K562 (cell line): ENCODE results near the gene BAIAP3.

Experiments used
- GMEB1 ChIP-seq: fragments of 250-450 bp; sonication (Bioruptor Pico); IDR thresholded peaks from 2 replicates; pipeline ENCODE4 v1.4.0; 2020; ENCODE audit warnings: mild to moderate bottlenecking
- PCBP1 ChIP-seq: fragments of 200-400 bp; formaldehyde crosslinking; IDR thresholded peaks from 2 replicates; pipeline ENCODE4 v1.6.1; 2018; ENCODE audit warnings: mild to moderate bottlenecking, low read depth, low read length; ENCODE audit not compliant: poor library complexity, severe bottlenecking
- PHF8 ChIP-seq: fragments of 200-600 bp; sonication (generic); IDR thresholded peaks from 2 replicates; pipeline ENCODE4 v1.6.1; 2012; ENCODE audit warnings: mixed run types, mild to moderate bottlenecking, inconsistent platforms, low read length, moderate library complexity, borderline replicate concordance
- PHTF2 ChIP-seq: fragments of 250-450 bp; sonication (Bioruptor Pico); IDR thresholded peaks from 2 replicates; pipeline ENCODE4 v1.5.0; 2021; ENCODE audit warnings: mild to moderate bottlenecking
- POLR2AphosphoS2 ChIP-seq: IDR thresholded peaks from 2 replicates; pipeline ENCODE4 v1.6.1; 2012; ENCODE audit warnings: low read length, improper control_type of control experiment
- PTRF ChIP-seq: fragments of 450-650 bp; IDR thresholded peaks from 2 replicates; pipeline ENCODE4 v1.6.1; 2016; ENCODE audit warnings: mild to moderate bottlenecking, missing genetic modification characterization, missing compliant biosample characterization
- SMC3 ChIP-seq: conservative IDR thresholded peaks from 2 replicates; pipeline ENCODE4 v1.6.1; 2011; ENCODE audit warnings: low read depth, low read length, improper control_type of control experiment; ENCODE audit not compliant: insufficient read depth
- SP1 ChIP-seq: sonication (generic); formaldehyde crosslinking; IDR thresholded peaks from 2 replicates; pipeline ENCODE4 v1.8.1; 2022; ENCODE audit warnings: mild to moderate bottlenecking, missing genetic modification reagents
- SRSF9 ChIP-seq: fragments of 200-400 bp; formaldehyde crosslinking; IDR thresholded peaks from 2 replicates; pipeline ENCODE4 v1.6.1; 2017; ENCODE audit warnings: low read depth, low read length, borderline replicate concordance
- TCFL5 ChIP-seq: fragments of 250-450 bp; sonication (Bioruptor Pico); conservative IDR thresholded peaks from 2 replicates; pipeline ENCODE4 v1.6.1; 2021; ENCODE audit warnings: mild to moderate bottlenecking, moderate library complexity, matching md5 sums
- TF ChIP-seq, protein P1 (sequence below): sonication (generic); formaldehyde crosslinking; IDR thresholded peaks from 2 replicates; pipeline ENCODE4 v1.8.1; 2023; ENCODE audit warnings: mild to moderate bottlenecking, missing genetic modification reagents
- TF ChIP-seq, protein P2 (sequence below), 3 experiments: IDR thresholded peaks in 2 of 3; conservative IDR thresholded peaks in 1 of 3; 2 replicates each; pipeline ENCODE4 v1.5.1; 2011 to 2012; ENCODE audit warnings: low read length in 3 of 3, mild to moderate bottlenecking in 3 of 3, control low read depth in 2 of 3, improper control_type of control experiment in 1 of 3, inconsistent platforms in 1 of 3, low read depth in 1 of 3, mixed read lengths in 1 of 3, moderate library complexity in 1 of 3; ENCODE audit not compliant: insufficient read depth in 2 of 3
- TF ChIP-seq, protein P3 (sequence below): sonication (generic); formaldehyde crosslinking; IDR thresholded peaks from 2 replicates; pipeline ENCODE4 v1.5.0; 2020; ENCODE audit warnings: missing genetic modification reagents

- no peak for TF ChIP-seq PHTF2 (CRISPR knock-in tag)
- TF ChIP-seq SRSF9, result no peak
- TF ChIP-seq, protein P1, sequence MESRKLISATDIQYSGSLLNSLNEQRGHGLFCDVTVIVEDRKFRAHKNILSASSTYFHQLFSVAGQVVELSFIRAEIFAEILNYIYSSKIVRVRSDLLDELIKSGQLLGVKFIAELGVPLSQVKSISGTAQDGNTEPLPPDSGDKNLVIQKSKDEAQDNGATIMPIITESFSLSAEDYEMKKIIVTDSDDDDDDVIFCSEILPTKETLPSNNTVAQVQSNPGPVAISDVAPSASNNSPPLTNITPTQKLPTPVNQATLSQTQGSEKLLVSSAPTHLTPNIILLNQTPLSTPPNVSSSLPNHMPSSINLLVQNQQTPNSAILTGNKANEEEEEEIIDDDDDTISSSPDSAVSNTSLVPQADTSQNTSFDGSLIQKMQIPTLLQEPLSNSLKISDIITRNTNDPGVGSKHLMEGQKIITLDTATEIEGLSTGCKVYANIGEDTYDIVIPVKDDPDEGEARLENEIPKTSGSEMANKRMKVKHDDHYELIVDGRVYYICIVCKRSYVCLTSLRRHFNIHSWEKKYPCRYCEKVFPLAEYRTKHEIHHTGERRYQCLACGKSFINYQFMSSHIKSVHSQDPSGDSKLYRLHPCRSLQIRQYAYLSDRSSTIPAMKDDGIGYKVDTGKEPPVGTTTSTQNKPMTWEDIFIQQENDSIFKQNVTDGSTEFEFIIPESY, result no peak
- TF ChIP-seq GMEB1, result no peak
- TF ChIP-seq, protein P2, sequence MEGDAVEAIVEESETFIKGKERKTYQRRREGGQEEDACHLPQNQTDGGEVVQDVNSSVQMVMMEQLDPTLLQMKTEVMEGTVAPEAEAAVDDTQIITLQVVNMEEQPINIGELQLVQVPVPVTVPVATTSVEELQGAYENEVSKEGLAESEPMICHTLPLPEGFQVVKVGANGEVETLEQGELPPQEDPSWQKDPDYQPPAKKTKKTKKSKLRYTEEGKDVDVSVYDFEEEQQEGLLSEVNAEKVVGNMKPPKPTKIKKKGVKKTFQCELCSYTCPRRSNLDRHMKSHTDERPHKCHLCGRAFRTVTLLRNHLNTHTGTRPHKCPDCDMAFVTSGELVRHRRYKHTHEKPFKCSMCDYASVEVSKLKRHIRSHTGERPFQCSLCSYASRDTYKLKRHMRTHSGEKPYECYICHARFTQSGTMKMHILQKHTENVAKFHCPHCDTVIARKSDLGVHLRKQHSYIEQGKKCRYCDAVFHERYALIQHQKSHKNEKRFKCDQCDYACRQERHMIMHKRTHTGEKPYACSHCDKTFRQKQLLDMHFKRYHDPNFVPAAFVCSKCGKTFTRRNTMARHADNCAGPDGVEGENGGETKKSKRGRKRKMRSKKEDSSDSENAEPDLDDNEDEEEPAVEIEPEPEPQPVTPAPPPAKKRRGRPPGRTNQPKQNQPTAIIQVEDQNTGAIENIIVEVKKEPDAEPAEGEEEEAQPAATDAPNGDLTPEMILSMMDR (IDR thresholded peaks at IDR 0.05 in 2 of 3, conservative IDR thresholded peaks at IDR 0.05 in 1 of 3; ENCODE audit: insufficient read depth in 2 of 3, low read depth in 1 of 3, low read length in 3 of 3), result peak in 2 of 3 experiments; percentile 11 to 36; a peak in 1 of 6 replicates
- no peak for TF ChIP-seq PTRF (tag)
- TF ChIP-seq PCBP1, result no peak
- TF ChIP-seq POLR2AphosphoS2, result no peak
- no peak for TF ChIP-seq PHF8
- TF ChIP-seq SP1 (CRISPR knock-in tag), result no peak
- no peak for TF ChIP-seq SMC3
- TF ChIP-seq, protein P3, sequence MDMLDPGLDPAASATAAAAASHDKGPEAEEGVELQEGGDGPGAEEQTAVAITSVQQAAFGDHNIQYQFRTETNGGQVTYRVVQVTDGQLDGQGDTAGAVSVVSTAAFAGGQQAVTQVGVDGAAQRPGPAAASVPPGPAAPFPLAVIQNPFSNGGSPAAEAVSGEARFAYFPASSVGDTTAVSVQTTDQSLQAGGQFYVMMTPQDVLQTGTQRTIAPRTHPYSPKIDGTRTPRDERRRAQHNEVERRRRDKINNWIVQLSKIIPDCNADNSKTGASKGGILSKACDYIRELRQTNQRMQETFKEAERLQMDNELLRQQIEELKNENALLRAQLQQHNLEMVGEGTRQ, result no peak
- no peak for TF ChIP-seq TCFL5 (CRISPR knock-in tag)
Observed at GRCh38 chr16:1285669-1286512, 47.6 kb upstream of the BAIAP3 start.
